Right lobe of liver (tissue), 4 donors: Measurements from ENCODE around the gene LAS1L.

Experiments used
- CTCF ChIP-seq, 4 donors: fragments of 200-600 bp in 3 of 4; fragments of 450-650 bp in 1 of 4; IDR thresholded peaks; one replicate each; pipeline versions ENCODE4 v1.5.1 to v1.8.0; 2016 to 2022; ENCODE audit warnings: antibody characterized with exemption in 4 of 4, mild to moderate bottlenecking in 2 of 4
- POLR2A ChIP-seq: fragments of 450-650 bp; IDR thresholded peaks from one replicate; pipeline ENCODE4 v1.6.1; 2017; ENCODE audit warnings: antibody characterized with exemption, mild to moderate bottlenecking
- donor health status: DM: no; HTN: no; CAD: no.
- donor health status: DM: no; HTN: no; CAD: no.
- donor health status: DM: no; HTN: yes; CAD: no.

GRCh38 chrX:65502618-65503017 lies 32.0 kb downstream of the LAS1L start:
- TF ChIP-seq CTCF (IDR thresholded peaks at IDR 0.05) (no peak), POLR2A (no peak)
